ENCODE measurements around the gene CUEDC2. TPM values are rescaled to one million over a fixed set of nuclear protein-coding genes. Genes with fewer than 3 reads are reported as not detected.

CUEDC2 gene
- total RNA-seq, 1 experiment from 2014 or later, result 38.1 TPM

DNA sequence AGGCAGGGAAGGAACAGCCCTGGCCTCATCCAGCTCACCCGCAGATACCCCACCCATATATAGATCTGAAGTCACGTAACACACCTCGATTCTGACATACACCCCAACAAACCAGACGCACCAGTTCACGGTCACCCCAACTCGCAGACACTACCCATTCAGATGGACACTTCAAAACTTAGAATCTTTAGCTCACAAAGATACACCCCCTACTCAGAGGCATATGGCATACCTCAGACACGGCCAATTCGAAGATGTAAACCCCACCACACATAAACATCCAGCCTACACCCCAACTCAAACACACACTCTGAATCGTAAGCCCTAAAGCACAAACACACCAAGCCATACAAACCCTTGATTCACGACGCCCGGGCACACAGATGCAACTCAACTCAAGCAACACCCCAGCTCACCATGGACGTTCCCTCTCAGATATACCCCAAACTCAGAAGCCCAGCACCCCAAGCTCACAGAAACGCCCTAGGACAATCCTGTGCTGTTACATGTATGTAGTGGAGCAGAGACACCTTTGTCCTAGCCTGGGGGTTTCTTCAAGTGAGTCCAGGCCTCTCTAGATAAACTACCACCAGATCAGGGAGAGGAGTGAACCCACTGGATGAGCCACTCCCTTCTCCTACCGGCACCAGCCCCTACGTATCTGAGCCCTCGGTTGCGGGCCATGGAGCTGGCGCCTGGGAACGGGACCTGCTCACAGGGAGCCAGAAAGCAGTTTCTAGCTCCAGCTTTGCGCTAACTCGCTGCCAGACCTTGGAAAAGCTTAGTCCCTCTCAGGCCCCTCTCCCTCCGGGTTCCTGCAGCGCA lies 22.6 kb downstream of the CUEDC2 start:
- H3K4me3 Mint-ChIP-seq (ENCODE audit: low read depth, unreplicated experiment), result peak overlapping the region; percentile 46
- CTCF ChIA-PET, result interaction anchor here (0.6 kb wide), 1 partner anchor 13 kb away, joined by 6 read pairs; no protein-coding TSS in a partner anchor

DNA sequence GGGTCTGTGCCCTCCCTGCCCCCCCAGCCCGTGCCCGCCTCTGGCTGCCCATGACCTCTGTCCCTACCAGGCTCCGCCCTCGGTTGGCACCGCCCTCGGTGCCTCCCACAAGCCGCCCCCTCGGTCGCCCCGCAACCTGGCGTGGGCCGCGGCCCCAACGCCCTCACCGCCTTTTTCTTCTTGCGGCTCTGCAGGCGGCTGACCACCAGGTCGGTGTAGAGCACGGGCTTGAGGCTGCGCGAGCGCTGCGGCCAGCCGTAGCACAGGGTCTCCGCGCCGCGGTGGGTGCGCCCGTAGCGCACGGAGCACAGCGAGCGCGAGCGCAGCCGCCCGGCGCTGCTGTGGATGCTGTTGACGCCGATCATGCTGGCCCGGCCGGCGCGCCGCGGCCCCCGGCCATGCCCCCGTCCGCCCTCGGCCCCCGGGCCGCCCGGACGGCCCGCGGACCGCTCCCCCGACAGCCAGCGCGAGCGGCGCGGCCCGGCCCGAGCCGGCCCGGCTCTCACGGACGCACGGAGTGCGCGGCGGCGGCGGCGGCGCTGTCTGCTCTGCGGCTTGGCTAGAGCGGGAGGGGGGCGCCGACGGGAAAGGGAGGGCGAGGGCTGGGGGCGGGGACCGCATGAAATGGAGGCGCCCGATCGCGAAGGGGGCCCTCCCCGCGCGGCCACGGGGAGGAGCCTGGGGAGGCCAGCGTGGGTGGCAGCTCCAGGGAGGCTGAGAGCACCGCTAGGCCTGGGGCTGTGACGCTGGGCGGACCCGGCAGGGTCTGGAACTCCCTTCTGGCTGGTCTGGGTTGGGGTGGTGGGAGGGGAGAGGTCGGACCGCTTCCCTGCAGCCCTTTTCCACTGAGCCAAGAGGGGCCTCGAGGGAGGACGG lies 23.4 kb downstream of the CUEDC2 start:
- peaks cover 10% of the 10 kb centered on the region for H3K36me3 Mint-ChIP-seq (ENCODE audit: insufficient read depth, unreplicated experiment)
- BruUV-seq (replicated peaks), result no TSS peak
- H3K4me1 Mint-ChIP-seq (ENCODE audit: low read depth, unreplicated experiment), result no peaks in the 10 kb centered on the region
- no peak for DNase-seq
- peak overlapping the region; percentile 46 for H3K4me3 Mint-ChIP-seq (ENCODE audit: low read depth, unreplicated experiment)
- intact Hi-C loops (cut with micrococcal nuclease; ENCODE audit: unreplicated experiment), result no loop called here
- H3K9me3 Mint-ChIP-seq (ENCODE audit: low read depth, unreplicated experiment), result no peaks in the 10 kb centered on the region
- H3K27ac Mint-ChIP-seq (ENCODE audit: unreplicated experiment), result no peak overlapping the region
- CTCF ChIA-PET, result interaction anchor here (0.6 kb wide), 1 partner anchor 14 kb away, joined by 6 read pairs; no protein-coding TSS in a partner anchor
- peaks cover 66% of the 10 kb centered on the region for H3K27me3 Mint-ChIP-seq (ENCODE audit: unreplicated experiment)
- TF ChIP-seq, protein P1, sequence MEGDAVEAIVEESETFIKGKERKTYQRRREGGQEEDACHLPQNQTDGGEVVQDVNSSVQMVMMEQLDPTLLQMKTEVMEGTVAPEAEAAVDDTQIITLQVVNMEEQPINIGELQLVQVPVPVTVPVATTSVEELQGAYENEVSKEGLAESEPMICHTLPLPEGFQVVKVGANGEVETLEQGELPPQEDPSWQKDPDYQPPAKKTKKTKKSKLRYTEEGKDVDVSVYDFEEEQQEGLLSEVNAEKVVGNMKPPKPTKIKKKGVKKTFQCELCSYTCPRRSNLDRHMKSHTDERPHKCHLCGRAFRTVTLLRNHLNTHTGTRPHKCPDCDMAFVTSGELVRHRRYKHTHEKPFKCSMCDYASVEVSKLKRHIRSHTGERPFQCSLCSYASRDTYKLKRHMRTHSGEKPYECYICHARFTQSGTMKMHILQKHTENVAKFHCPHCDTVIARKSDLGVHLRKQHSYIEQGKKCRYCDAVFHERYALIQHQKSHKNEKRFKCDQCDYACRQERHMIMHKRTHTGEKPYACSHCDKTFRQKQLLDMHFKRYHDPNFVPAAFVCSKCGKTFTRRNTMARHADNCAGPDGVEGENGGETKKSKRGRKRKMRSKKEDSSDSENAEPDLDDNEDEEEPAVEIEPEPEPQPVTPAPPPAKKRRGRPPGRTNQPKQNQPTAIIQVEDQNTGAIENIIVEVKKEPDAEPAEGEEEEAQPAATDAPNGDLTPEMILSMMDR (IDR thresholded peaks at IDR 0.05; ENCODE audit: unreplicated experiment), result no peak

More for the DNA sequence above, 22.6 kb downstream of the CUEDC2 start:
- no peak overlapping the region for H3K27ac Mint-ChIP-seq (ENCODE audit: unreplicated experiment)
- H3K36me3 Mint-ChIP-seq (ENCODE audit: insufficient read depth, unreplicated experiment), result peaks cover 10% of the 10 kb centered on the region
- intact Hi-C loops (cut with micrococcal nuclease; ENCODE audit: unreplicated experiment), result no loop called here
- TF ChIP-seq, protein P1 (IDR thresholded peaks at IDR 0.05; ENCODE audit: unreplicated experiment), result no peak
- no peak for DNase-seq
- H3K9me3 Mint-ChIP-seq (ENCODE audit: low read depth, unreplicated experiment), result no peaks in the 10 kb centered on the region
- H3K4me1 Mint-ChIP-seq (ENCODE audit: low read depth, unreplicated experiment), result no peaks in the 10 kb centered on the region
- BruUV-seq (replicated peaks), result no TSS peak
- peaks cover 75% of the 10 kb centered on the region for H3K27me3 Mint-ChIP-seq (ENCODE audit: unreplicated experiment)

DNA sequence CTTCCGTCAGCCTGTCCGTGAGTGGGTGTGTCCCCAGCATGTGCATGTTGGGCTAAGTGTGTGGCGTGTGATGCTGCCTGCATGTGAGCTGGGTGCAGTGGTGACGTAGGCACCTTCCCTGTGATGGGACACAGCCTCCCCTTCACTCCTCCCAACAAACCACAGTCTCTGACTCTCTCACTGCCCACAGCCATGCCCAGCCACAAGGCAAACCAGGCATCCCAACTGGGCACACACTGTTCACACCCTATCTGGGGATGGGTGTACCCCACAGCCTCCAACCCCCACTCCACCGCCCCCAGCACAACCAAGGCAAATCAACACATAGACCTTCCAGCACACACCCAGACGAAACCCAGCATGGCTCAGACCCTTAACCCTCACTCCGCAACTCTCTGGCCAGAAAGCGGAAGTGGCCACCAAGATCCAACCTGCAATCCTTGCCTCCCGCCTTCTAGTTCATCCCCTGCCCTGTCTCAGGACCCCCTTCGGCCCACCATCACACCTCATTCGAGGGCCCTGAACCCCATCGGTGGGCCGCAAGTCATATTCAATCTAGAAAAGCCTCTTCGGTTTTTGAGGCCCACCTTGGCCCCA lies 24.1 kb downstream of the CUEDC2 start:
- BruUV-seq (replicated peaks), result no TSS peak
- Mint-ChIP-seq H3K27ac (ENCODE audit: unreplicated experiment) (no peak overlapping the region), H3K27me3 (ENCODE audit: unreplicated experiment) (peaks cover 62% of the 10 kb centered on the region), H3K9me3 (ENCODE audit: low read depth, unreplicated experiment) (no peaks in the 10 kb centered on the region), H3K36me3 (ENCODE audit: insufficient read depth, unreplicated experiment) (peaks cover 10% of the 10 kb centered on the region), H3K4me3 (ENCODE audit: low read depth, unreplicated experiment) (peak overlapping the region; percentile 46), H3K4me1 (ENCODE audit: low read depth, unreplicated experiment) (no peaks in the 10 kb centered on the region)
- no peak for DNase-seq
- TF ChIP-seq, protein P1 (IDR thresholded peaks at IDR 0.05; ENCODE audit: unreplicated experiment), result no peak
- intact Hi-C loops (cut with micrococcal nuclease; ENCODE audit: unreplicated experiment), result no loop called here
- CTCF ChIA-PET, result no interaction called here

DNA sequence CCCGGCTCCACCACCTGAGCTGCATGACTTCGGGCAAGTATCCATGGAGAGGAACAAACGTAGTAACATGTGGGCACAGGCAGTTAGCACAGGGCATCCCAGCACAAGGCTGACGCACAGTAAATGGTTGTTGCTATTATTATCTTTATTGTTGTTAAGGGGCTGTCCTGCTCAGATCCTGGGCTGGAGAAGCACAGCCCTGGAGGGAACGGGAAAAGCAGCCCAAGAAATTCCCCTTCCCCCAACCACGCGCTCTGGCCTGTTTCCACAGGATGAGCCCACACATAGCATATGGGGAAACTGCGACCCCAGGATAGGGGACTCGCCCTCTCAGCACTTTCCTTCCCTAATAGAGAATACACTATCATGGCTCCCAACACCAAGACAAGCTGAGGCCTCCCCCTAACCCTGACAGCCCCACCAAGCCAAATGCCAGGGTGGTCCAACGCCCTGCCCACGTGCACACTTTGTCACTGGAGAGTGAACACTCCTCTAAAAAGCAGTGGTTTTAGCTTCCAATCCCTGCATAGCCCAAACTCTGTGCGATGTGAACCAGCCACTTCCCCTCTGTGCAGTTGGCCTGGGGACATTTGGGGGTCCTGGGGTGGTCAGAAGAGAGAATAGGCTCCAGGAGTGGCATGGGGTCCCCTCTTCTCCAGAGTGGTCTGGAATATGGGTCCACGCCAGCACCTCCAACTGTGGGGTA lies 24.8 kb downstream of the CUEDC2 start:
- Mint-ChIP-seq H3K4me1 (ENCODE audit: low read depth, unreplicated experiment) (peaks cover under 1% of the 10 kb centered on the region), H3K27ac (ENCODE audit: unreplicated experiment) (no peak overlapping the region), H3K9me3 (ENCODE audit: low read depth, unreplicated experiment) (no peaks in the 10 kb centered on the region), H3K36me3 (ENCODE audit: insufficient read depth, unreplicated experiment) (peaks cover 10% of the 10 kb centered on the region), H3K27me3 (ENCODE audit: unreplicated experiment) (peaks cover 56% of the 10 kb centered on the region), H3K4me3 (ENCODE audit: low read depth, unreplicated experiment) (peak overlapping the region; percentile 46)
- intact Hi-C loops (cut with micrococcal nuclease; ENCODE audit: unreplicated experiment), result no loop called here
- no TSS peak for BruUV-seq (replicated peaks)
- TF ChIP-seq, protein P1 (IDR thresholded peaks at IDR 0.05; ENCODE audit: unreplicated experiment), result no peak
- CTCF ChIA-PET, result no interaction called here
- DNase-seq, result no peak

Measured in Calu3 (cell line).